Gastrocnemius medialis (tissue), 4 donors: ENCODE results near the gene SOCS3.

Experiments used
- CTCF ChIP-seq, 5 experiments: fragments of 450-650 bp in 3 of 5; fragments of 200-600 bp in 2 of 5; sonication (generic) in 2 of 5; IDR thresholded peaks in 4 of 5; conservative IDR thresholded peaks in 1 of 5; 1 replicate in 4 of 5; 2 replicates in 1 of 5; pipeline ENCODE4 v1.5.1; 2016 to 2019; ENCODE audit warnings: antibody characterized with exemption in 5 of 5, mild to moderate bottlenecking in 3 of 5, moderate library complexity in 3 of 5
- POLR2A ChIP-seq, 2 donors: fragments of 450-650 bp; IDR thresholded peaks; one replicate each; pipeline ENCODE4 v1.6.1; 2017; ENCODE audit warnings: antibody characterized with exemption in 2 of 2, mild to moderate bottlenecking in 2 of 2, moderate library complexity in 2 of 2

DNA sequence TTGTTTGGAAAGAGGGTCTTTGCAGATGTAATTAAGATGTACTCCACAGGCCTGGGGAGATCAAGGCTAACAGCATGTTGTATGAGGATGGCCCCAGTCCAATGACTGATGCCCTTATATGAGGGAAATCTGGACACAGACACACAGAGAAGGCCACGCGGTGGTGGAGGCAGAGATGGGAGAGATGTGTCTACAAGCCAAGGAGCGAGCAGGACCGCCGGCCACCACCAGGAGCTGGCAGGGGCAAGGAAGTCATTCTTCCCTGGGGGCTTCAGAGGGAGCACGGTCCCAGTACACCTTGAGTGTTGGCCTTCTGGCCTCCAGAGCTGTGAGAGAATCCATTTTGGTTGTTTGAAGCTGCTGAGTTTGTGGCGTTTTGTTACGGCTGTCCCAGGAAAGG is 14.7 kb downstream of the SOCS3 start:
- TF ChIP-seq CTCF (IDR thresholded peaks at IDR 0.05 in 4 of 5, conservative IDR thresholded peaks at IDR 0.05 in 1 of 5) (peak in 3 of 5 experiments; percentile 9 to 30 (median 24)), POLR2A (IDR thresholded peaks at IDR 0.05) (no peak)
